Measurements from ENCODE around the gene ARHGAP35. TPM values are rescaled to one million over a fixed set of nuclear protein-coding genes. Genes with fewer than 3 reads are reported as not detected.
A peak's percentile ranks its signal among the peaks of the same experiment; 100 is the strongest.
"Not testable (repeated sequence)": the region's sequence is repeated elsewhere in the genome, so short reads cannot be mapped to it uniquely, and the experiment has no call there.

The ARHGAP35 gene
- total RNA-seq: 10 to 100 TPM; 60.6 to 64.4 TPM
- 10 to 100 TPM; 11.0 to 15.7 TPM for polyA plus RNA-seq
- long read RNA-seq, donor 1, full-length matches to known transcripts: 7 of 91 reads
- long read RNA-seq, donor 1, partial matches to known transcripts: 1 of 91 reads
- long read RNA-seq, donor 1, other reads (novel, unspliced or antisense): 83 of 91 reads
- long read RNA-seq, donor 2, full-length matches to known transcripts: 2 of 46 reads
- long read RNA-seq, donor 2, partial matches to known transcripts: 0 of 46 reads
- long read RNA-seq, donor 2, other reads (novel, unspliced or antisense): 44 of 46 reads

- Histone ChIP-seq H3K9me3 (ENCODE audit: control insufficient read depth, low read length) (no peaks in the 10 kb centered on the region), H3K27me3 (ENCODE audit: control insufficient read depth in 1 of 2, insufficient read depth in 2 of 2, low read length in 1 of 2) (no peaks in the 10 kb centered on the region), H3K36me3 (ENCODE audit: control insufficient read depth in 1 of 2, insufficient read depth in 2 of 2, low read length in 1 of 2) (no peaks in the 10 kb centered on the region), H3K27ac (ENCODE audit: low read depth in 1 of 2, low read length in 2 of 2) (peak within 1 kb of the TSS; percentile 62 to 91), H3K4me1 (ENCODE audit: control insufficient read depth in 1 of 2, insufficient read depth in 2 of 2, low read length in 2 of 2) (peaks cover 5 to 6% of the 10 kb centered on the region in 2 donors), H3K4me3 (ENCODE audit: low read length in 2 of 2) (peak within 1 kb of the TSS; percentile 95 to 97)
- ATAC-seq (ENCODE audit: low FRiP score) (no peak), DNase-seq (peak in 1 of 2 donors; percentile 87)
- intact Hi-C loops (cut with DNase I): loop anchor here in 1 of 2 donors (5.0 kb wide), 1 partner anchor 66 kb away; no protein-coding TSS in a partner anchor
- 0% methylated on average over 21 to 89 of the region's 91 CpGs for WGBS, 2 donors
These were observed at the start of gene ARHGAP35 for GRCh38 chr19:46860846-46861690. Gene ARHGAP35 (plus strand): TSS chr19:46860997. CDS start chr19:46918676, 57,679 bp downstream.

- intact Hi-C loops (cut with DNase I): loop anchor here in 1 of 2 donors (1.0 kb wide), 1 partner anchor 25 kb away; the partner anchor contains the start of gene SLC1A5
These were observed 47.6 kb upstream of the ARHGAP35 start for GRCh38 chr19:46812977-46813838.

GRCh38 chr19:46813839-46814358 lies 46.9 kb upstream of the ARHGAP35 start:
- no peaks in the 10 kb centered on the region for H3K4me1 ChIP-seq (ENCODE audit: control insufficient read depth in 1 of 2, insufficient read depth in 2 of 2, low read length in 2 of 2)
- WGBS, 2 donors: 29 to 33% methylated on average over 7 of the region's 7 CpGs
- H3K27ac ChIP-seq (ENCODE audit: low read depth in 1 of 2, low read length in 2 of 2): peak overlapping the region in 1 of 2 donors; percentile 94
- DNase-seq (peak; percentile 74 to 93), ATAC-seq (ENCODE audit: low FRiP score) (peak; percentile 81)
- no peaks in the 10 kb centered on the region for H3K36me3 ChIP-seq (ENCODE audit: control insufficient read depth in 1 of 2, insufficient read depth in 2 of 2, low read length in 1 of 2)
- no peak overlapping the region for H3K4me3 ChIP-seq (ENCODE audit: low read length in 2 of 2)
- no peaks in the 10 kb centered on the region for H3K27me3 ChIP-seq (ENCODE audit: control insufficient read depth in 1 of 2, insufficient read depth in 2 of 2, low read length in 1 of 2)
- H3K9me3 ChIP-seq (ENCODE audit: control insufficient read depth, low read length): no peaks in the 10 kb centered on the region
- intact Hi-C loops (cut with DNase I): loop anchor here in 1 of 2 donors (1.0 kb wide), 1 partner anchor 26 kb away; the partner anchor contains the start of gene SLC1A5

More at GRCh38 chr19:46812977-46813838, 47.6 kb upstream of the ARHGAP35 start:
- no peaks in the 10 kb centered on the region for H3K36me3 ChIP-seq (ENCODE audit: control insufficient read depth in 1 of 2, insufficient read depth in 2 of 2, low read length in 1 of 2)
- ATAC-seq (ENCODE audit: low FRiP score) (peak; percentile 85), DNase-seq (peak; percentile 63 to 86)
- 36 to 43% methylated on average over 24 of the region's 24 CpGs for WGBS, 2 donors
- H3K27ac ChIP-seq (ENCODE audit: low read depth in 1 of 2, low read length in 2 of 2): peak overlapping the region in 1 of 2 donors; percentile 94
- H3K9me3 ChIP-seq (ENCODE audit: control insufficient read depth, low read length): no peaks in the 10 kb centered on the region
- no peak overlapping the region for H3K4me3 ChIP-seq (ENCODE audit: low read length in 2 of 2)
- no peaks in the 10 kb centered on the region for H3K4me1 ChIP-seq (ENCODE audit: control insufficient read depth in 1 of 2, insufficient read depth in 2 of 2, low read length in 2 of 2)
- H3K27me3 ChIP-seq (ENCODE audit: control insufficient read depth in 1 of 2, insufficient read depth in 2 of 2, low read length in 1 of 2): no peaks in the 10 kb centered on the region

GRCh38 chr19:46815833-46816627 lies 44.8 kb upstream of the ARHGAP35 start:
- intact Hi-C loops (cut with DNase I): no loop called here

GRCh38 chr19:46818812-46819211 lies 42.0 kb upstream of the ARHGAP35 start:
- Histone ChIP-seq H3K27me3 (ENCODE audit: control insufficient read depth in 1 of 2, insufficient read depth in 2 of 2, low read length in 1 of 2) (no peaks in the 10 kb centered on the region), H3K36me3 (ENCODE audit: control insufficient read depth in 1 of 2, insufficient read depth in 2 of 2, low read length in 1 of 2) (no peaks in the 10 kb centered on the region), H3K9me3 (ENCODE audit: control insufficient read depth, low read length) (no peaks in the 10 kb centered on the region), H3K4me1 (ENCODE audit: control insufficient read depth in 1 of 2, insufficient read depth in 2 of 2, low read length in 2 of 2) (no peaks in the 10 kb centered on the region), H3K4me3 (ENCODE audit: low read length in 2 of 2) (no peak overlapping the region), H3K27ac (ENCODE audit: low read depth in 1 of 2, low read length in 2 of 2) (no peak overlapping the region)
- DNase-seq (no peak), ATAC-seq (ENCODE audit: low FRiP score) (no peak)
- intact Hi-C loops (cut with DNase I): no loop called here
- 95% methylated on average over 2 of the region's 2 CpGs for WGBS, 2 donors

More at GRCh38 chr19:46815833-46816627, 44.8 kb upstream of the ARHGAP35 start:
- 74 to 78% methylated on average over 18 of the region's 18 CpGs for WGBS, 2 donors
- Histone ChIP-seq H3K4me1 (ENCODE audit: control insufficient read depth in 1 of 2, insufficient read depth in 2 of 2, low read length in 2 of 2) (no peaks in the 10 kb centered on the region), H3K27ac (ENCODE audit: low read depth in 1 of 2, low read length in 2 of 2) (no peak overlapping the region), H3K9me3 (ENCODE audit: control insufficient read depth, low read length) (no peaks in the 10 kb centered on the region), H3K36me3 (ENCODE audit: control insufficient read depth in 1 of 2, insufficient read depth in 2 of 2, low read length in 1 of 2) (no peaks in the 10 kb centered on the region), H3K4me3 (ENCODE audit: low read length in 2 of 2) (no peak overlapping the region), H3K27me3 (ENCODE audit: control insufficient read depth in 1 of 2, insufficient read depth in 2 of 2, low read length in 1 of 2) (no peaks in the 10 kb centered on the region)
- DNase-seq: no peak
- no peak for ATAC-seq (ENCODE audit: low FRiP score)

- WGBS, 2 donors: 86 to 89% methylated on average over 18 of the region's 18 CpGs
- intact Hi-C loops (cut with DNase I): loop anchor here in 1 of 2 donors (5.0 kb wide), 1 partner anchor 44 kb away; no protein-coding TSS in a partner anchor
- ATAC-seq (ENCODE audit: low FRiP score) (peak; percentile 11), DNase-seq (peak in 1 of 2 donors; percentile 55)
- Histone ChIP-seq H3K4me1 (ENCODE audit: control insufficient read depth in 1 of 2, insufficient read depth in 2 of 2, low read length in 2 of 2) (no peaks in the 10 kb centered on the region), H3K27ac (ENCODE audit: low read depth in 1 of 2, low read length in 2 of 2) (no peak overlapping the region), H3K36me3 (ENCODE audit: control insufficient read depth in 1 of 2, insufficient read depth in 2 of 2, low read length in 1 of 2) (no peaks in the 10 kb centered on the region), H3K27me3 (ENCODE audit: control insufficient read depth in 1 of 2, insufficient read depth in 2 of 2, low read length in 1 of 2) (no peaks in the 10 kb centered on the region), H3K4me3 (ENCODE audit: low read length in 2 of 2) (no peak overlapping the region), H3K9me3 (ENCODE audit: control insufficient read depth, low read length) (no peaks in the 10 kb centered on the region)
These were observed 39.0 kb upstream of the ARHGAP35 start for GRCh38 chr19:46821512-46822409.

- not testable (repeated sequence) for H3K27me3 ChIP-seq (ENCODE audit: control insufficient read depth in 1 of 2, insufficient read depth in 2 of 2, low read length in 1 of 2); DNase-seq; ATAC-seq (ENCODE audit: low FRiP score); H3K4me1 ChIP-seq (ENCODE audit: control insufficient read depth in 1 of 2, insufficient read depth in 2 of 2, low read length in 2 of 2); H3K36me3 ChIP-seq (ENCODE audit: control insufficient read depth in 1 of 2, insufficient read depth in 2 of 2, low read length in 1 of 2); H3K9me3 ChIP-seq (ENCODE audit: control insufficient read depth, low read length); H3K4me3 ChIP-seq (ENCODE audit: low read length in 2 of 2); H3K27ac ChIP-seq (ENCODE audit: low read depth in 1 of 2, low read length in 2 of 2)
- intact Hi-C loops (cut with DNase I): loop anchor here in 1 of 2 donors (5.0 kb wide), 1 partner anchor 45 kb away; no protein-coding TSS in a partner anchor
- 90 to 91% methylated on average over 4 of the region's 4 CpGs for WGBS, 2 donors
These were observed 38.4 kb upstream of the ARHGAP35 start for GRCh38 chr19:46822410-46822787.
